H1 (cell line): ENCODE measurements around the gene PRKCH. TPM values are rescaled to one million over a fixed set of nuclear protein-coding genes. Genes with fewer than 3 reads are reported as not detected.

Experiments
- CTCF ChIA-PET: fragments of 300-600 bp; sonication (Branson Sonifier 250); formaldehyde crosslinking; loops from one replicate; lab custom pipeline; 2021; ENCODE audit not compliant: partially characterized antibody; lab: Charles Lee
- POLR2A ChIA-PET: fragments of 300-600 bp; sonication (Branson Sonifier 250); formaldehyde crosslinking; loops from one replicate; lab custom pipeline; 2021; ENCODE audit warnings: inconsistent platforms; ENCODE audit not compliant: partially characterized antibody; lab: Charles Lee
- DNase-seq, 2 experiments: peaks; one replicate each; pipeline versions ENCODE4 v3.0.0 to v3.0.0-alpha.2; 2010 to 2022; ENCODE audit warnings: low spot score in 2 of 2, low read depth in 1 of 2, mixed read lengths in 1 of 2
- FAIRE-seq: peaks from 2 replicates; lab custom pipeline; 2011; peaks lifted over from hg19 to GRCh38; lab: Jason Lieb, UNC
- H2AFZ ChIP-seq: 2 replicates; pipeline ENCODE4 v1.8.1; 2012; ENCODE audit warnings: low read length, inconsistent platforms
- H2AK5ac ChIP-seq: 2 replicates; pipeline ENCODE4 v1.6.1; 2013; ENCODE audit warnings: low read depth, low read length
- H2BK120ac ChIP-seq: replicated peaks from 2 replicates; pipeline ENCODE3; 2013; ENCODE audit warnings: low read depth, low read length, inconsistent platforms
- H2BK12ac ChIP-seq: 2 replicates; pipeline ENCODE4 v1.6.1; 2013; ENCODE audit warnings: low read depth, low read length
- H2BK15ac ChIP-seq: 2 replicates; pipeline ENCODE4 v1.6.1; 2013; ENCODE audit warnings: low read length
- H2BK20ac ChIP-seq: 2 replicates; pipeline ENCODE4 v1.6.1; 2013; ENCODE audit warnings: low read length
- H2BK5ac ChIP-seq: 2 replicates; pipeline ENCODE4 v1.6.1; 2013; ENCODE audit warnings: low read depth, low read length
- H3K14ac ChIP-seq: 2 replicates; pipeline ENCODE4 v1.6.1; 2013; ENCODE audit warnings: inconsistent platforms; ENCODE audit not compliant: insufficient read length
- H3K18ac ChIP-seq: 2 replicates; pipeline ENCODE4 v1.6.1; 2013; ENCODE audit warnings: low read length; ENCODE audit errors: extremely low read depth
- H3K23ac ChIP-seq: 2 replicates; pipeline ENCODE4 v1.6.1; 2013; ENCODE audit warnings: inconsistent platforms; ENCODE audit not compliant: insufficient read length
- H3K23me2 ChIP-seq: 2 replicates; pipeline ENCODE4 v1.6.1; 2013; ENCODE audit warnings: low read depth, low read length
- H3K27ac ChIP-seq: 2 replicates; pipeline ENCODE4 v1.6.1; 2011; ENCODE audit warnings: low read depth, low read length, inconsistent platforms
- H3K27me3 ChIP-seq, 4 experiments: replicated peaks in 1 of 4; 1 replicate in 1 of 4; 2 replicates in 3 of 4; pipeline versions ENCODE4 v1.6.1 to v1.8.1; 2011 to 2013; ENCODE audit warnings: low read length in 3 of 4, mild to moderate bottlenecking in 3 of 4, inconsistent platforms in 2 of 4, mixed read lengths in 2 of 4, moderate library complexity in 1 of 4; ENCODE audit not compliant: control insufficient read depth in 3 of 4, insufficient read depth in 3 of 4; ENCODE audit errors: extremely low read depth in 1 of 4
- H3K36me3 ChIP-seq, 4 experiments: 2 replicates each; pipeline versions ENCODE4 v1.6.1 to v1.8.1; 2011 to 2013; ENCODE audit warnings: mild to moderate bottlenecking in 4 of 4, low read length in 3 of 4, moderate library complexity in 2 of 4, control low read depth in 1 of 4, inconsistent platforms in 1 of 4; ENCODE audit not compliant: insufficient read depth in 4 of 4, control insufficient read depth in 2 of 4
- H3K4ac ChIP-seq: replicated peaks from 2 replicates; pipeline ENCODE3; 2013; ENCODE audit warnings: low read length, low read depth, mixed read lengths, inconsistent platforms; ENCODE audit not compliant: insufficient read length
- H3K4me1 ChIP-seq, 4 experiments: replicated peaks in 1 of 4; 1 replicate in 1 of 4; 2 replicates in 3 of 4; pipeline versions ENCODE4 v1.6.1 to v1.8.1; 2011 to 2013; ENCODE audit warnings: low read length in 3 of 4, inconsistent platforms in 2 of 4, mixed read lengths in 1 of 4; ENCODE audit not compliant: insufficient read depth in 4 of 4, control insufficient read depth in 3 of 4
- H3K4me2 ChIP-seq, 2 experiments: 2 replicates each; pipeline versions ENCODE4 v1.6.1 to v1.8.1; 2011 to 2013; ENCODE audit warnings: low read depth in 2 of 2, low read length in 2 of 2, control low read depth in 1 of 2, inconsistent platforms in 1 of 2, mild to moderate bottlenecking in 1 of 2; ENCODE audit not compliant: insufficient read depth in 1 of 2
- H3K4me3 ChIP-seq, 4 experiments: fragments of 200-600, 300-600 bp in 1 of 4; sonication (generic), shearing (Covaris generic), sonication (Bioruptor Twin) in 1 of 4; 2 replicates each; pipeline versions ENCODE4 v1.5.1 to v1.8.1; 2011 to 2016; ENCODE audit warnings: low read length in 4 of 4, low read depth in 3 of 4, control low read depth in 2 of 4, inconsistent platforms in 2 of 4, mild to moderate bottlenecking in 2 of 4, mixed read lengths in 1 of 4, moderate library complexity in 1 of 4; ENCODE audit not compliant: insufficient read depth in 2 of 4; ENCODE audit errors: extremely low read depth in 1 of 4
- H3K56ac ChIP-seq: replicated peaks from 2 replicates; pipeline ENCODE3; 2013; ENCODE audit warnings: low read depth, mild to moderate bottlenecking, mixed read lengths, low read length, inconsistent platforms; ENCODE audit not compliant: insufficient read length
- H3K79me1 ChIP-seq: 2 replicates; pipeline ENCODE4 v1.6.1; 2013; ENCODE audit warnings: low read depth, low read length, control low read depth
- H3K79me2 ChIP-seq, 2 experiments: 2 replicates each; pipeline versions ENCODE4 v1.6.1 to v1.8.1; 2012 to 2013; ENCODE audit warnings: low read length in 2 of 2, mild to moderate bottlenecking in 2 of 2, inconsistent platforms in 1 of 2; ENCODE audit not compliant: insufficient read depth in 2 of 2, control insufficient read depth in 1 of 2
- H3K9ac ChIP-seq, 4 experiments: replicated peaks in 1 of 4; 1 replicate in 1 of 4; 2 replicates in 3 of 4; pipeline versions ENCODE4 v1.6.1 to v1.8.1; 2011 to 2013; ENCODE audit warnings: low read depth in 3 of 4, low read length in 3 of 4, control low read depth in 2 of 4, mild to moderate bottlenecking in 2 of 4, moderate library complexity in 2 of 4, inconsistent platforms in 1 of 4; ENCODE audit errors: extremely low read depth in 1 of 4
- H3K9me3 ChIP-seq, 2 experiments: 2 replicates each; pipeline versions ENCODE4 v1.6.1 to v1.8.1; 2012 to 2013; ENCODE audit warnings: mild to moderate bottlenecking in 2 of 2, moderate library complexity in 2 of 2, control low read depth in 1 of 2, inconsistent platforms in 1 of 2, low read depth in 1 of 2, low read length in 1 of 2, mixed read lengths in 1 of 2; ENCODE audit not compliant: insufficient read depth in 2 of 2
- H4K20me1 ChIP-seq, 2 experiments: replicated peaks in 1 of 2; 2 replicates each; pipeline versions ENCODE3 to v1.8.1; 2011 to 2013; ENCODE audit warnings: inconsistent platforms in 2 of 2, low read length in 2 of 2, mild to moderate bottlenecking in 1 of 2; ENCODE audit not compliant: insufficient read depth in 2 of 2, control insufficient read depth in 1 of 2
- H4K5ac ChIP-seq: 2 replicates; pipeline ENCODE4 v1.6.1; 2013; ENCODE audit warnings: low read length, low read depth, mixed read lengths, inconsistent platforms; ENCODE audit not compliant: insufficient read length
- H4K8ac ChIP-seq: 2 replicates; pipeline ENCODE4 v1.8.0; 2013; ENCODE audit warnings: mild to moderate bottlenecking, moderate library complexity, low read length, inconsistent platforms; ENCODE audit not compliant: insufficient read depth; ENCODE audit errors: extremely low read depth
- H4K91ac ChIP-seq: replicated peaks from 2 replicates; pipeline ENCODE3; 2013; ENCODE audit warnings: low read length, mixed read lengths, inconsistent platforms; ENCODE audit not compliant: insufficient read length
- FOSL1 ChIP-seq: IDR thresholded peaks from 2 replicates; pipeline ENCODE4 v1.6.1; 2011; ENCODE audit warnings: mild to moderate bottlenecking, low read depth, low read length, moderate library complexity; ENCODE audit not compliant: insufficient read depth
- HDAC2 ChIP-seq, 2 experiments: fragments of 300-600 bp in 1 of 2; sonication (generic) in 1 of 2; IDR thresholded peaks; 2 replicates each; pipeline ENCODE4 v1.6.1; 2011 to 2012; ENCODE audit warnings: low read depth in 2 of 2, low read length in 2 of 2, mild to moderate bottlenecking in 2 of 2, moderate library complexity in 2 of 2, borderline replicate concordance in 1 of 2, inconsistent platforms in 1 of 2
- JUND ChIP-seq: IDR thresholded peaks from 2 replicates; pipeline ENCODE4 v1.6.1; 2011; ENCODE audit warnings: mild to moderate bottlenecking, improper control_type of control experiment, low read length
- RAD21 ChIP-seq, 2 experiments: IDR thresholded peaks in 1 of 2; conservative IDR thresholded peaks in 1 of 2; 2 replicates each; pipeline ENCODE4 v1.6.1; 2011; ENCODE audit warnings: low read depth in 2 of 2, low read length in 2 of 2, improper control_type of control experiment in 1 of 2, inconsistent platforms in 1 of 2, mild to moderate bottlenecking in 1 of 2, moderate library complexity in 1 of 2
- RNF2 ChIP-seq: fragments of 200-900, 300-1000 bp; sonication (generic); IDR thresholded peaks from 2 replicates; pipeline ENCODE4 v1.7.1; 2016; ENCODE audit warnings: borderline replicate concordance, low read depth, mild to moderate bottlenecking, antibody characterized with exemption, low read length; ENCODE audit not compliant: poor library complexity, severe bottlenecking; ENCODE audit errors: missing control alignments
- WGBS, 2 experiments: shearing (Covaris generic) in 1 of 2; methylation state at CpG; one replicate each; pipeline versions ENCODE4 v1.1.6 to v1.1.7; 2013 to 2015; ENCODE audit warnings: low lambda C conversion rate in 2 of 2, mixed read lengths in 2 of 2, inconsistent platforms in 1 of 2, low coverage in 1 of 2, missing lambda C conversion rate in 1 of 2; ENCODE audit not compliant: insufficient replicate concordance in 2 of 2, insufficient coverage in 1 of 2, insufficient read length in 1 of 2; ENCODE audit errors: extremely low coverage in 1 of 2, missing lambda C conversion rate in 1 of 2; 5-methylcytosine and 5-hydroxymethylcytosine counted together
- polyA plus RNA-seq, 7 experiments: library from polyadenylated mRNA; depleted of rRNA in 3 of 7; stranded (reverse) in 5 of 7; unstranded in 2 of 7; fragments of >200 nt in 5 of 7; fragments of 200-250 nt in 2 of 7; gene quantifications; 1 replicate in 5 of 7; 2 replicates in 1 of 7; 4 replicates in 1 of 7; pipeline versions ENCODE4 v1.2.1 to v1.2.3, GENCODE V29; 2011 to 2013; ENCODE audit warnings: missing spikeins in 2 of 7, mixed read lengths in 2 of 7
- total RNA-seq: library from RNA; stranded (reverse); fragmentation: NEBNext Ultra II Directional; extraction: Animal tissue kit (Norgen Biotek cat#: 25700); gene quantifications from 2 replicates; pipeline ENCODE4 v1.2.1, GENCODE V29; 2021

PRKCH gene
- total and polyA plus RNA-seq, 2 of the 8 experiments (the other 6 are each of a cell fraction or from before 2014, with no cell fraction given), result 6.4 to 7.0 TPM

DNA sequence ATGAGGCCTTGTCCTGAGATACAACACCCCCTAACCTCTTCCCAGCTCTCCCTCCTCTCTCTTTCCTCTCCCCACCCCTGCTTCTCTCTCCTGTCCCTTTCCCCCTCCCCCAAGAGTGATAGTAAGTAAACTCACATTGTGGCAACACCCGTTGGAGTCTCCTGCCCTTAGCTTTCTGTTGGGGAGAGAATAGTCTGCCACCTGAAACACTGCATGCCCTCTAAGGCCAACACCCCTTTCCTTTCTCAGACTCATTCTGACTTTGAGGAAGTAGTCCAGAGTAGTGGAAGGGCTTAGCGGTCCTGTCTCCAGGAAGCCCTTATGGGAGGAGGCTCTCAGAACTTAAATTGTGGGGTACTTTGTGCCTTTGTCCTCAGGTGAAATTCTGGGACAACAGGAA, 95.2 kb downstream of the PRKCH start:
- no peaks in the 10 kb centered on the region for H3K27me3 ChIP-seq
- H3K36me3 ChIP-seq, result no peaks in the 10 kb centered on the region
- H3K14ac ChIP-seq, result no peak overlapping the region
- no peak overlapping the region for H2BK5ac ChIP-seq
- H4K20me1 ChIP-seq, result no peaks in the 10 kb centered on the region
- H3K79me2 ChIP-seq, result no peaks in the 10 kb centered on the region; a peak in 1 of 4 replicates
- no peak overlapping the region for H4K5ac ChIP-seq
- DNase-seq (no peak), FAIRE-seq (no peak)
- H2AK5ac ChIP-seq, result no peak overlapping the region
- H2BK12ac ChIP-seq, result no peak overlapping the region
- H3K18ac ChIP-seq, result no peak overlapping the region
- no peaks in the 10 kb centered on the region for H3K23me2 ChIP-seq
- no peak overlapping the region for H3K23ac ChIP-seq
- H4K8ac ChIP-seq, result no peak overlapping the region
- no peak overlapping the region for H3K9ac ChIP-seq
- H3K4ac ChIP-seq, result no peak overlapping the region
- H2BK15ac ChIP-seq, result no peak overlapping the region
- H3K27ac ChIP-seq, result no peak overlapping the region
- ChIA-PET CTCF (no interaction called here), POLR2A (interaction anchor here (1.7 kb wide), 1 partner anchor 11 kb away, joined by 4 read pairs; no protein-coding TSS in a partner anchor)
- no peak overlapping the region for H3K56ac ChIP-seq
- H2BK20ac ChIP-seq, result no peak overlapping the region
- no peak overlapping the region for H3K4me3 ChIP-seq
- peaks cover 0 to 2% (median 2%) of the 10 kb centered on the region in 4 experiments; a peak in 1 of 7 replicates for H3K4me1 ChIP-seq
- no peak overlapping the region for H4K91ac ChIP-seq
- no peaks in the 10 kb centered on the region for H3K79me1 ChIP-seq
- TF ChIP-seq RNF2 (no peak), FOSL1 (no peak), RAD21 (IDR thresholded peaks at IDR 0.05 in 1 of 2, conservative IDR thresholded peaks at IDR 0.05 in 1 of 2; ENCODE audit: low read depth in 2 of 2, low read length in 2 of 2) (no peak), HDAC2 (IDR thresholded peaks at IDR 0.05; ENCODE audit: borderline replicate concordance in 1 of 2, low read depth in 2 of 2, low read length in 2 of 2) (no peak), JUND (no peak)
- 90% methylated on average over 2 of the region's 2 CpGs; no CpG with 5 or more reads in 1 of the 2 experiments for WGBS, 2 experiments
- no peak overlapping the region for H3K4me2 ChIP-seq
- H3K9me3 ChIP-seq, result no peaks in the 10 kb centered on the region
- H2AFZ ChIP-seq, result no peak overlapping the region
- H2BK120ac ChIP-seq, result no peak overlapping the region
